ENCODE results near the gene CNBD2. TPM values are rescaled to one million over a fixed set of nuclear protein-coding genes. Genes with fewer than 3 reads are reported as not detected.

Gene CNBD2
- total and polyA plus RNA-seq, 10 of the 15 experiments (the other 5 are each of a cell fraction or from before 2014, with no cell fraction given) = 0.86 to 7.4 (median 4.6) TPM

GRCh38 chr20:36050436-36051317 is 82.3 kb downstream of the CNBD2 start (continued):
- TF ChIP-seq, protein P1, sequence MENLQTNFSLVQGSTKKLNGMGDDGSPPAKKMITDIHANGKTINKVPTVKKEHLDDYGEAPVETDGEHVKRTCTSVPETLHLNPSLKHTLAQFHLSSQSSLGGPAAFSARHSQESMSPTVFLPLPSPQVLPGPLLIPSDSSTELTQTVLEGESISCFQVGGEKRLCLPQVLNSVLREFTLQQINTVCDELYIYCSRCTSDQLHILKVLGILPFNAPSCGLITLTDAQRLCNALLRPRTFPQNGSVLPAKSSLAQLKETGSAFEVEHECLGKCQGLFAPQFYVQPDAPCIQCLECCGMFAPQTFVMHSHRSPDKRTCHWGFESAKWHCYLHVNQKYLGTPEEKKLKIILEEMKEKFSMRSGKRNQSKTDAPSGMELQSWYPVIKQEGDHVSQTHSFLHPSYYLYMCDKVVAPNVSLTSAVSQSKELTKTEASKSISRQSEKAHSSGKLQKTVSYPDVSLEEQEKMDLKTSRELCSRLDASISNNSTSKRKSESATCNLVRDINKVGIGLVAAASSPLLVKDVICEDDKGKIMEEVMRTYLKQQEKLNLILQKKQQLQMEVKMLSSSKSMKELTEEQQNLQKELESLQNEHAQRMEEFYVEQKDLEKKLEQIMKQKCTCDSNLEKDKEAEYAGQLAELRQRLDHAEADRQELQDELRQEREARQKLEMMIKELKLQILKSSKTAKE (IDR thresholded peaks at IDR 0.05; ENCODE audit: low read depth, poor library complexity, severe bottlenecking) = no peak
- TF ChIP-seq SMC3 (IDR thresholded peaks at IDR 0.05; ENCODE audit: borderline replicate concordance, low read length) = peak; percentile 6; the same call in 1 of the 2 replicates
- peak; percentile 96 for TF ChIP-seq GABPA (IDR thresholded peaks at IDR 0.05; ENCODE audit: low read depth)
- peak; percentile 66; the same call in 1 of the 2 replicates for TF ChIP-seq HSF1 (IDR thresholded peaks at IDR 0.05; ENCODE audit: low read depth, low read length)
- TF ChIP-seq JUND (IDR thresholded peaks at IDR 0.05; ENCODE audit: low read depth, low read length) = peak; percentile 30; the same call in 1 of the 2 replicates
- 0 out of 2 replicates have a peak, but pooled peaks have one; percentile 50 for TF ChIP-seq BACH1 (IDR thresholded peaks at IDR 0.05; ENCODE audit: borderline replicate concordance)
- TF ChIP-seq TCF3 (IDR thresholded peaks at IDR 0.05; ENCODE audit: borderline replicate concordance, insufficient read depth, low read depth, low read length) = peak; percentile 55; the same call in 1 of the 2 replicates
- TF ChIP-seq TCF12 (IDR thresholded peaks at IDR 0.05; ENCODE audit: low read depth, low read length) = peak; percentile 77; the same call in 1 of the 2 replicates
- peak; percentile 65; the same call in 1 of the 2 replicates for TF ChIP-seq CBFB (IDR thresholded peaks at IDR 0.05; ENCODE audit: low read depth)
- no peak for TF ChIP-seq CEBPB (IDR thresholded peaks at IDR 0.05; ENCODE audit: borderline replicate concordance in 1 of 2, low read depth in 2 of 2, low read length in 2 of 2)
- TF ChIP-seq, protein P2, sequence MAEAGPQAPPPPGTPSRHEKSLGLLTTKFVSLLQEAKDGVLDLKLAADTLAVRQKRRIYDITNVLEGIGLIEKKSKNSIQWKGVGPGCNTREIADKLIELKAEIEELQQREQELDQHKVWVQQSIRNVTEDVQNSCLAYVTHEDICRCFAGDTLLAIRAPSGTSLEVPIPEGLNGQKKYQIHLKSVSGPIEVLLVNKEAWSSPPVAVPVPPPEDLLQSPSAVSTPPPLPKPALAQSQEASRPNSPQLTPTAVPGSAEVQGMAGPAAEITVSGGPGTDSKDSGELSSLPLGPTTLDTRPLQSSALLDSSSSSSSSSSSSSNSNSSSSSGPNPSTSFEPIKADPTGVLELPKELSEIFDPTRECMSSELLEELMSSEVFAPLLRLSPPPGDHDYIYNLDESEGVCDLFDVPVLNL (IDR thresholded peaks at IDR 0.05; ENCODE audit: low read depth, low read length) = no peak
- TF ChIP-seq E2F8 (IDR thresholded peaks at IDR 0.05; ENCODE audit: low read depth, partially characterized antibody) = peak; percentile 71
- TF ChIP-seq HDGF (IDR thresholded peaks at IDR 0.05) = no peak
- peak; percentile 79 for TF ChIP-seq USF1 (IDR thresholded peaks at IDR 0.05; ENCODE audit: borderline replicate concordance, extremely low read length, insufficient read depth, low read depth, low read length)
- TF ChIP-seq, protein P3, sequence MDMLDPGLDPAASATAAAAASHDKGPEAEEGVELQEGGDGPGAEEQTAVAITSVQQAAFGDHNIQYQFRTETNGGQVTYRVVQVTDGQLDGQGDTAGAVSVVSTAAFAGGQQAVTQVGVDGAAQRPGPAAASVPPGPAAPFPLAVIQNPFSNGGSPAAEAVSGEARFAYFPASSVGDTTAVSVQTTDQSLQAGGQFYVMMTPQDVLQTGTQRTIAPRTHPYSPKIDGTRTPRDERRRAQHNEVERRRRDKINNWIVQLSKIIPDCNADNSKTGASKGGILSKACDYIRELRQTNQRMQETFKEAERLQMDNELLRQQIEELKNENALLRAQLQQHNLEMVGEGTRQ (IDR thresholded peaks at IDR 0.05; ENCODE audit: borderline replicate concordance, low read depth, low read length) = peak; percentile 79
- peak; percentile 50 to 65; a peak in 2 of 4 replicates for TF ChIP-seq BHLHE40 (IDR thresholded peaks at IDR 0.05; ENCODE audit: borderline replicate concordance in 1 of 2, low read depth in 2 of 2, low read length in 1 of 2)
- TF ChIP-seq ZNF384 (IDR thresholded peaks at IDR 0.05; ENCODE audit: borderline replicate concordance, low read depth, low read length) = no peak

All from GM12878 (cell line).